ENCODE data around the gene SCD. TPM values are rescaled to one million over a fixed set of nuclear protein-coding genes. Genes with fewer than 3 reads are reported as not detected.

Gene SCD
- total RNA-seq, 4 donors from 2014 or later, result 7.1 to 16.8 (median 9.1) TPM

DNA sequence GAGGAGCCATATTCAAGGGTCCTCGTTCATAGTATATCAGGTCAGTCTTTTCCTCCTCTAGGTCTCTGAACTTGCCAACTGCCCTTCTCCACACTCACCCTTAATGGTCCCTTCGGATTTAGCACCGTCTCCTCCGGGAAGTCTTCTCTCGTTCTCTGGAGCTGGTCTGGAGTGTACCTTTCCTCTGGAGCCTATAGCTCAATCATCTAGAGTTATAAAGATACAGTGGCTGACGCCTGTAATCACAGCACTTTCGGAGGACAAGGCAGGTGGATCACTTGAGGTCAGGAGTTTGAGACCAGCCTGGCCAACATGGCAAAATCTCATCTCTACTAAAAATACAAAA is 4.4 kb upstream of the SCD start:
- intact Hi-C loops (cut with DNase I), result no loop called here
- Histone ChIP-seq H3K9me3 (no peaks in the 10 kb centered on the region), H3K27ac (replicated peaks in 1 of 4) (no peak overlapping the region), H3K4me3 (no peak overlapping the region), H3K36me3 (no peaks in the 10 kb centered on the region), H3K27me3 (peaks cover 0 to 33% (median 5%) of the 10 kb centered on the region in 4 donors), H3K4me1 (peaks cover 12 to 22% (median 18%) of the 10 kb centered on the region in 4 donors)
- DNase-seq (ENCODE audit: extremely low spot score), result no peak
- no peak for TF ChIP-seq CTCF (IDR thresholded peaks at IDR 0.05)
- no peak for TF ChIP-seq POLR2AphosphoS5 (IDR thresholded peaks at IDR 0.05)
- TF ChIP-seq EP300 (IDR thresholded peaks at IDR 0.05), result no peak
- TF ChIP-seq POLR2A (IDR thresholded peaks at IDR 0.05; ENCODE audit: low read depth), result no peak
- WGBS, result 84% methylated on average over 7 of the region's 7 CpGs

DNA sequence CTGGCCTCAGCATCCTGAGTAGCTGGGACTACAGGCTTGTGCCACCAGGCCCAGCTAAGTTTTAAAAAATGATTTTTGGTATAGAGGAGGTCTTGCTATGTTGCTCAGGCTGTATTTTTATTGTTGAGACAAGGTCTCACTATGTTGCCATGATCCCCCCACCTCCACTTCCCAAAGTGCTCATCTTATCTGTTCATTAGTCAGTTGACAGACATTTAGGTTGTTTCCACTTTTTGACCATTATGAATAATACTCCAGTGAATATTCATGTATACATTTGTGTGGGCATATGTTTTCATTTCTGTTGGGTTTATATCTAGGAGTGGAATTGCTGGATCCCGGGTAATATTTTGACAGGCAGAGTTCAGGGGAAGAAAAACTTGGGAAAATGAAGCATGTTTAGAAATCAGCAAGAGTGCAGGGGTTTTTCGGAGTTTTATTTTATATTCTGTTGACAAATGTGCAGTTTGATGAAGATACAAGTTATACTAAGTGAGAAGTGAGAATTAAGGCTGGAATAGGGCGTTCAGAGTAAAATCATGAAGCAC is 2.7 kb upstream of the SCD start:
- 77% methylated on average over 3 of the region's 3 CpGs for WGBS
- DNase-seq (ENCODE audit: extremely low spot score), result no peak
- peaks cover 0 to 48% (median 12%) of the 10 kb centered on the region in 4 donors for H3K27me3 ChIP-seq
- H3K36me3 ChIP-seq, result no peaks in the 10 kb centered on the region
- no peaks in the 10 kb centered on the region for H3K9me3 ChIP-seq
- intact Hi-C loops (cut with DNase I), result no loop called here
- peaks cover 18 to 27% (median 23%) of the 10 kb centered on the region in 4 donors for H3K4me1 ChIP-seq
- no peak overlapping the region for H3K4me3 ChIP-seq
- TF ChIP-seq POLR2A (IDR thresholded peaks at IDR 0.05; ENCODE audit: low read depth) (no peak), EP300 (IDR thresholded peaks at IDR 0.05) (no peak), POLR2AphosphoS5 (IDR thresholded peaks at IDR 0.05) (no peak), CTCF (IDR thresholded peaks at IDR 0.05) (no peak)
- H3K27ac ChIP-seq (replicated peaks in 1 of 4), result no peak overlapping the region

DNA sequence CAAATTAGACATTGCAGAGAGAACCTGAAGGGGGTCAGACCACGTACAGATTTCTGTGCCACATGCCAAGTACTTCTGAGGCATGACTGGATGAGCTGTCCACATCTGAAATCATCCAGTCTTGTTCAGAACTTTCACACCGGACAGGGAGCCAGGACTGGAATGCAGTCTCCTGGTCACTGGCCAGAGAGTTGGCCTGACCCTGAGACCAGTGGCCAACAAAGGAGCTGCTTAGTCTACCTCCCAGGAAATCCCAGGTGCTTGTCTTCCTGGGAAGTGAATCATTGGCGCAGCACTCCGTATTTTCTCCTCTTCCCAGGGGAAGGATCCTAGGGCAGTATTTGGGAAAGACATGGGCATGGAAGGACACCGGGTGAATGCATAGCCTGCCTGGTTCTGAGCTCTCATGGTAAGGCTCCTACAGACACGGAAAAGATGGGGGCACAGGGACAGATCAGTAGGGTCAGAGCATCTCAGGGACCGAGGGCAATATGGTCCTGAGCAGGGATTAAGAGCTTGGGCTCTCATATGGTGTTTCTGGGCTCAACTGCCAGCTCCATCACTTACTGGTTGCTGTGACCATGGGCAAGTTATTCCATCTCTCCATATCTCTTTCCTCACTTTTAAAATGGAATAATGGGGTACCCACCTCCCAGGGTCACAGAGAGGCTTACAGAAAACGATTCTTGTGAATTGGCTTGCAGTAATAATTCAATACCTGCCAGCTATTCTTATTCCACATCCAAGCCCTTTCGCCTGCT is 1.3 kb upstream of the SCD start:
- TF ChIP-seq EP300 (IDR thresholded peaks at IDR 0.05) (no peak), POLR2A (IDR thresholded peaks at IDR 0.05; ENCODE audit: low read depth) (no peak), CTCF (IDR thresholded peaks at IDR 0.05) (no peak)
- H3K27ac ChIP-seq (replicated peaks in 1 of 4), result peak overlapping the region in 2 of 4 donors; percentile 13 to 58
- intact Hi-C loops (cut with DNase I), result no loop called here

GRCh38 chr10:100346351-100346764 is 675 bp upstream of the SCD start:
- intact Hi-C loops (cut with DNase I), result no loop called here
- peaks cover 18 to 27% (median 23%) of the 10 kb centered on the region in 4 donors for H3K4me1 ChIP-seq
- H3K36me3 ChIP-seq, result no peaks in the 10 kb centered on the region
- WGBS, result 4% methylated on average over 16 of the region's 36 CpGs
- peak overlapping the region; percentile 13 to 65 (median 46) for H3K27ac ChIP-seq (replicated peaks in 1 of 4)
- no peak for DNase-seq (ENCODE audit: extremely low spot score)
- no peak for TF ChIP-seq POLR2A (IDR thresholded peaks at IDR 0.05; ENCODE audit: low read depth)
- peak in 1 of 2 donors; percentile 49 for TF ChIP-seq POLR2AphosphoS5 (IDR thresholded peaks at IDR 0.05)
- H3K9me3 ChIP-seq, result no peaks in the 10 kb centered on the region
- peak overlapping the region; percentile 54 to 64 (median 59) for H3K4me3 ChIP-seq
- H3K27me3 ChIP-seq, result peaks cover 0 to 61% (median 14%) of the 10 kb centered on the region in 4 donors

More for the DNA sequence above, 1.3 kb upstream of the SCD start:
- Histone ChIP-seq H3K27me3 (peaks cover 0 to 60% (median 14%) of the 10 kb centered on the region in 4 donors), H3K4me1 (peaks cover 18 to 27% (median 23%) of the 10 kb centered on the region in 4 donors), H3K36me3 (no peaks in the 10 kb centered on the region), H3K9me3 (no peaks in the 10 kb centered on the region), H3K4me3 (peak overlapping the region; percentile 54 to 64 (median 59))
- WGBS, result 46% methylated on average over 8 of the region's 9 CpGs
- no peak for DNase-seq (ENCODE audit: extremely low spot score)

- no peak for TF ChIP-seq EP300 (IDR thresholded peaks at IDR 0.05)
- TF ChIP-seq POLR2AphosphoS5 (IDR thresholded peaks at IDR 0.05), result no peak
- TF ChIP-seq CTCF (IDR thresholded peaks at IDR 0.05), result no peak
- TF ChIP-seq POLR2A (IDR thresholded peaks at IDR 0.05; ENCODE audit: low read depth), result no peak
- H3K27me3 ChIP-seq, result peaks cover 0 to 61% (median 14%) of the 10 kb centered on the region in 4 donors
- peak overlapping the region in 3 of 4 donors; percentile 20 to 65 (median 58) for H3K27ac ChIP-seq (replicated peaks in 1 of 4)
- no peaks in the 10 kb centered on the region for H3K36me3 ChIP-seq
- peaks cover 18 to 24% (median 22%) of the 10 kb centered on the region in 4 donors for H3K4me1 ChIP-seq
- no peaks in the 10 kb centered on the region for H3K9me3 ChIP-seq
- 16% methylated on average over 25 of the region's 32 CpGs for WGBS
- peak overlapping the region; percentile 54 to 64 (median 59) for H3K4me3 ChIP-seq
- DNase-seq (ENCODE audit: extremely low spot score), result no peak
- intact Hi-C loops (cut with DNase I), result no loop called here
Observed at GRCh38 chr10:100347568-100348195, 649 bp downstream of the SCD start.
